Adipose tissue (tissue), 3 donors: ENCODE results near the gene GTPBP3. TPM values are rescaled to one million over a fixed set of nuclear protein-coding genes. Genes with fewer than 3 reads are reported as not detected.
A peak's percentile ranks its signal among the peaks of the same experiment; 100 is the strongest.
"Not testable (repeated sequence)": the region's sequence is repeated elsewhere in the genome, so short reads cannot be mapped to it uniquely, and the experiment has no call there.

Experiments
- H3K27ac ChIP-seq: one replicate; pipeline ENCODE4 v1.5.1; 2013; ENCODE audit warnings: low read depth, low read length
- whole genome bisulfite sequencing, 3 donors: extraction: QIAGEN DNeasy Blood & Tissue Kit; methylation state at CpG; one replicate each; pipeline ENCODE4 v1.1.7; 2013; 5-methylcytosine and 5-hydroxymethylcytosine counted together
- polyA plus RNA-seq, 3 donors: library from polyadenylated mRNA; stranded (reverse); fragments of 200-250 nt; gene quantifications; one replicate each; pipeline ENCODE4 v1.2.3, GENCODE V29; 2013
- donor health status: healthy with polysubstance abuse.
- donor health status: Bipolar disorder and iron deficiency.
- donor health status: healthy.

The GTPBP3 gene
- 10 to 100 TPM; 10.1 to 18.8 (median 13.6) TPM for polyA plus RNA-seq

- WGBS, 3 donors: 0% methylated on average over 41 of the region's 41 CpGs
- H3K27ac ChIP-seq: peak within 1 kb of the TSS; percentile 21
Observed at GRCh38 chr19:17336872-17337674, at the start of gene GTPBP3. GTPBP3 (plus strand) TSS chr19:17337553; CDS start chr19:17337612, 59 bp downstream.

- no peak overlapping the region for H3K27ac ChIP-seq
- 12 to 21% (median 17%) methylated on average over 22 of the region's 22 CpGs for WGBS, 3 donors
Observed at GRCh38 chr19:17289489-17289888, 47.9 kb upstream of the GTPBP3 start.

- 2 to 25% (median 3%) methylated on average over 44 to 46 of the region's 46 CpGs for WGBS, 3 donors
- H3K27ac ChIP-seq: no peak overlapping the region
Observed at GRCh38 chr19:17292301-17293074, 44.9 kb upstream of the GTPBP3 start.

- 90 to 93% (median 93%) methylated on average over 14 of the region's 14 CpGs for WGBS, 3 donors
- no peak overlapping the region for H3K27ac ChIP-seq
Observed at GRCh38 chr19:17293605-17294004, 43.7 kb upstream of the GTPBP3 start.

- no peak overlapping the region for H3K27ac ChIP-seq
- WGBS, 3 donors: 82 to 83% (median 83%) methylated on average over 45 to 48 of the region's 48 CpGs
Observed at GRCh38 chr19:17294051-17294891, 43.1 kb upstream of the GTPBP3 start.

GRCh38 chr19:17295551-17295950, 41.8 kb upstream of the GTPBP3 start:
- WGBS, 3 donors: 86 to 94% (median 90%) methylated on average over 6 of the region's 6 CpGs
- not testable (repeated sequence) for H3K27ac ChIP-seq

GRCh38 chr19:17296273-17296672, 41.1 kb upstream of the GTPBP3 start:
- H3K27ac ChIP-seq: no peak overlapping the region
- 60 to 75% (median 73%) methylated on average over 4 of the region's 4 CpGs for WGBS, 3 donors

GRCh38 chr19:17296976-17297375, 40.4 kb upstream of the GTPBP3 start:
- no peak overlapping the region for H3K27ac ChIP-seq
- 86 to 88% (median 87%) methylated on average over 6 of the region's 6 CpGs for WGBS, 3 donors

GRCh38 chr19:17300992-17301619, 36.2 kb upstream of the GTPBP3 start:
- H3K27ac ChIP-seq: no peak overlapping the region
- WGBS, 3 donors: 94 to 96% (median 96%) methylated on average over 43 to 51 of the region's 51 CpGs

- WGBS, 3 donors: 11 to 13% (median 13%) methylated on average over 25 to 29 of the region's 29 CpGs
- H3K27ac ChIP-seq: no peak overlapping the region
Observed at GRCh38 chr19:17302391-17303166, 34.8 kb upstream of the GTPBP3 start.

- no peak within 1 kb of the TSS for H3K27ac ChIP-seq
- 2% methylated on average over 45 to 52 of the region's 52 CpGs for WGBS, 3 donors
Observed at GRCh38 chr19:17303167-17303939, 34.0 kb upstream of the GTPBP3 start, which contains the start of gene ABHD8. ABHD8 (minus strand) TSS chr19:17303425; CDS start chr19:17301616, 1,809 bp downstream.

- H3K27ac ChIP-seq: no peak overlapping the region
- 63 to 69% (median 64%) methylated on average over 12 of the region's 12 CpGs for WGBS, 3 donors
Observed at GRCh38 chr19:17303940-17304267, 33.4 kb upstream of the GTPBP3 start.

GRCh38 chr19:17304386-17305215, 32.8 kb upstream of the GTPBP3 start:
- WGBS, 3 donors: 60 to 69% (median 69%) methylated on average over 12 of the region's 12 CpGs
- no peak overlapping the region for H3K27ac ChIP-seq

GRCh38 chr19:17305216-17305516, 32.2 kb upstream of the GTPBP3 start:
- no peak overlapping the region for H3K27ac ChIP-seq
- 1 to 2% (median 1%) methylated on average over 7 of the region's 7 CpGs for WGBS, 3 donors

- 0% methylated on average over 55 of the region's 55 CpGs for WGBS, 3 donors
- no peak within 1 kb of the TSS for H3K27ac ChIP-seq
Observed at GRCh38 chr19:17305517-17306284, 31.7 kb upstream of the GTPBP3 start, which contains the start of gene MRPL34. MRPL34 (plus strand) TSS chr19:17305872; CDS start chr19:17305893, 21 bp downstream.
